MM.1S (cell line): ENCODE results near the gene RCOR1.

Experiments
- DNase-seq: peaks from one replicate; pipeline ENCODE4 v3.0.0-alpha.2; 2015
- H2AFZ ChIP-seq: fragments of 300-600 bp; sonication (generic); 2 replicates; pipeline ENCODE4 v1.6.0; 2016; ENCODE audit warnings: antibody characterized with exemption, low read length
- H3F3A ChIP-seq: fragments of 300-600 bp; sonication (generic); 2 replicates; pipeline ENCODE4 v1.6.1; 2016; ENCODE audit warnings: mild to moderate bottlenecking, antibody characterized with exemption, low read length, moderate library complexity, mixed read lengths; ENCODE audit not compliant: insufficient read depth
- H3K27ac ChIP-seq: fragments of 300-600 bp; sonication (generic); 2 replicates; pipeline ENCODE4 v1.5.1; 2016; ENCODE audit warnings: mild to moderate bottlenecking, low read length
- H3K27me3 ChIP-seq: fragments of 300-600 bp; sonication (generic); replicated peaks from 2 replicates; pipeline ENCODE4 v1.6.0; 2016; ENCODE audit warnings: low read length; ENCODE audit not compliant: insufficient read depth
- H3K36me3 ChIP-seq: fragments of 300-600 bp; sonication (generic); replicated peaks from 2 replicates; pipeline ENCODE4 v1.6.1; 2016; ENCODE audit warnings: mild to moderate bottlenecking, low read length, mixed read lengths; ENCODE audit not compliant: insufficient read depth
- H3K4me1 ChIP-seq: fragments of 300-600 bp; sonication (generic); 2 replicates; pipeline ENCODE4 v1.6.1; 2016; ENCODE audit warnings: low read length, mixed read lengths
- H3K4me2 ChIP-seq: fragments of 300-600 bp; sonication (generic); 2 replicates; pipeline ENCODE4 v1.6.0; 2016; ENCODE audit warnings: low read depth, low read length
- H3K4me3 ChIP-seq: fragments of 300-600 bp; sonication (generic); 2 replicates; pipeline ENCODE4 v1.5.1; 2016; ENCODE audit warnings: low read length, mixed read lengths
- H3K79me2 ChIP-seq: fragments of 300-600 bp; sonication (generic); 2 replicates; pipeline ENCODE4 v1.6.1; 2016; ENCODE audit warnings: mixed run types, low read length, mixed read lengths
- H3K9ac ChIP-seq: fragments of 300-600 bp; sonication (generic); 2 replicates; pipeline ENCODE4 v1.6.1; 2016; ENCODE audit warnings: low read length, mixed read lengths
- H3K9me2 ChIP-seq: fragments of 300-600 bp; sonication (generic); replicated peaks from 2 replicates; pipeline ENCODE4 v1.6.1; 2016; ENCODE audit warnings: mild to moderate bottlenecking, low read length, mixed read lengths; ENCODE audit not compliant: insufficient read depth
- H3K9me3 ChIP-seq: fragments of 300-600 bp; sonication (generic); replicated peaks from 2 replicates; pipeline ENCODE4 v1.6.1; 2016; ENCODE audit warnings: mild to moderate bottlenecking, low read length, mixed read lengths; ENCODE audit not compliant: insufficient read depth
- H4K20me1 ChIP-seq: fragments of 300-600 bp; sonication (generic); 2 replicates; pipeline ENCODE4 v1.6.1; 2016; ENCODE audit warnings: mild to moderate bottlenecking, low read length, moderate library complexity, mixed read lengths; ENCODE audit not compliant: insufficient read depth
- CTCF ChIP-seq: fragments of 300-600 bp; sonication (generic); IDR thresholded peaks from 2 replicates; pipeline ENCODE4 v1.5.1; 2016; ENCODE audit warnings: antibody characterized with exemption, low read length, mixed read lengths
- EZH2 ChIP-seq: fragments of 300-600 bp; sonication (generic); optimal IDR thresholded peaks from 2 replicates; pipeline ENCODE3; 2017; ENCODE audit warnings: low read depth, mild to moderate bottlenecking, antibody characterized with exemption, low read length, mixed read lengths
- EZH2phosphoT487 ChIP-seq: fragments of 300-600 bp; sonication (generic); IDR thresholded peaks from 2 replicates; pipeline ENCODE4 v1.6.1; 2018; ENCODE audit warnings: antibody characterized with exemption, low read length

The RCOR1 gene

DNA sequence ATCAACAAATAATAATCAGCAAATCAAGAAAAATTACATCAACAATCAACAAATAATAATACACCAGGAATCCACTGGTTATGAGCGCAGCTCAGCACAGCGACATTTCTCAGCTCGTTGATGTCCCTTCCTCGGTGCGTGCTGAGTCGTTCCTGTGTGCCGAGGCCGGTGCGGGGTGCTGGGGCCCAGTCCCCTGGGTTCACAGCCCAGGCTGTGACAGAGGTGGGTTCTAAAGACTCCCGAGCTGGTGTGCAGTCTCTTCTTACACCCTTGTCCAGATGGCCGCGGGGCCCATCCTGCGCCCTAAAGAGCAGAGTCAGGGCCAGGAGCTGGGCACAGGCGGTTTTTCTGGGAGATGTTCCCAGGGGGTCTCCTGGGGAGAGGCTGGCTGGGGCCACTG lies 157.9 kb downstream of the RCOR1 start:
- Histone ChIP-seq H3K36me3 (no peaks in the 10 kb centered on the region), H3K9me2 (no peaks in the 10 kb centered on the region), H3K9me3 (no peaks in the 10 kb centered on the region), H3K79me2 (no peaks in the 10 kb centered on the region), H3F3A (no peaks in the 10 kb centered on the region), H3K9ac (no peak overlapping the region), H2AFZ (no peak overlapping the region), H3K4me1 (no peaks in the 10 kb centered on the region), H3K4me3 (no peak overlapping the region), H3K27me3 (no peaks in the 10 kb centered on the region), H3K27ac (no peak overlapping the region), H4K20me1 (no peaks in the 10 kb centered on the region), H3K4me2 (no peak overlapping the region)
- TF ChIP-seq EZH2, result no peak
- TF ChIP-seq CTCF, result no peak
- no peak for TF ChIP-seq EZH2phosphoT487
- DNase-seq, result no peak

DNA sequence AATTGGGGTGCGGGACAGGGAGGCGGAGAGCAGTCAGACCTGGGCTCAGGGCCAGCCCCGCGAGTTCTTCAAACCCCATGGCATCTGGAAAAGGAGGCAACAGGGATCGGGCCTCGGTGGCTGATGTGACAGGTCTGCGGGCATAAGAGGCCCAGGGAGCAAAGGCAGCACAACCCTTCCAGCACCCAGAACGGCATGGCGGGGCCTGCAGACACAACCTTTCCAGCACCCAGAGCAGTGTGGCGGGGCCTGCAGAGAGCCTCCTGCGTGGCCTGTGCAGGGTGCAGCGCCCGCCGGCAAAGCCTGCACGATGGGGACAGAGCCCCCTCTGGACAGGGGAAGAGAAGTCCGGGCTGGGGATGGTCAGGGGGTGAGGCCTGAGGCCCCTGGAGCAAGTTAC lies 158.6 kb downstream of the RCOR1 start:
- Histone ChIP-seq H2AFZ (no peak overlapping the region), H3F3A (no peaks in the 10 kb centered on the region), H3K36me3 (no peaks in the 10 kb centered on the region), H3K4me1 (no peaks in the 10 kb centered on the region), H3K9me2 (no peaks in the 10 kb centered on the region), H3K9me3 (no peaks in the 10 kb centered on the region), H3K79me2 (no peaks in the 10 kb centered on the region), H4K20me1 (no peaks in the 10 kb centered on the region), H3K27ac (no peak overlapping the region), H3K4me2 (no peak overlapping the region), H3K27me3 (no peaks in the 10 kb centered on the region), H3K9ac (no peak overlapping the region), H3K4me3 (no peak overlapping the region)
- no peak for DNase-seq
- TF ChIP-seq CTCF, result no peak
- no peak for TF ChIP-seq EZH2phosphoT487
- no peak for TF ChIP-seq EZH2

DNA sequence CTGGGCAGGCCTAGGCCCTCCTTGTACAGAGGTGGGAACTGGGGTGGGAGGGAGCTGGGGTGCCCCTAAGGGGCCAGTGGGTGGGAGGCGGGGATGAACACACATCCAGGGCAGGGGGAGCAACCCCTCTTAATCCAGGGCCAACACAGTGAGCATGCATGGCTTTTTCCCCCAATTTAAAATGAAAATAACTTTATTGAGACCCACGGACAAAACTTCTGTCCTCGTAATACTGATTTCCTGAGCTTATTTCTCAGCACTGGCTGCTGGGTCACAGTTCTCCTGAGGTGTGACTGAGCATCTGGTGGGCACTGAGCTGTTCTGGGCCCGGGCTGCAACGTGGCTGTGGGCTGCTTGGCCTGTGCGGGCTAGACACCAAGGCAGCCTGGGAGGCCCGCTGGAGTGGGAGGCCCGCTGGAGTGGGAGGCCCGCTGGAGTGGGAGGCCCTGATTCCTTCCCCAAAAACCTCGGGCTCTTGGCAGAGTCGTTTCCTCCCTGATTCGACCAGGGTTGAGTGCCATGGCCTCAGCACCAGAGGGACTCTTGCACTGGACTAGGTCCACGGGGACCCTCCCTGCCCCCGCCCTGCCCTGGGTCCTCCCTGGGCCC lies 159.9 kb downstream of the RCOR1 start:
- no peaks in the 10 kb centered on the region for H3K9me3 ChIP-seq
- H3K9me2 ChIP-seq, result no peaks in the 10 kb centered on the region
- no peak overlapping the region for H3K4me2 ChIP-seq
- no peaks in the 10 kb centered on the region for H3K79me2 ChIP-seq
- DNase-seq, result no peak
- no peaks in the 10 kb centered on the region for H3K36me3 ChIP-seq
- TF ChIP-seq CTCF (no peak), EZH2 (no peak), EZH2phosphoT487 (no peak)
- no peak overlapping the region for H3K4me3 ChIP-seq
- no peak overlapping the region for H3K9ac ChIP-seq
- no peaks in the 10 kb centered on the region for H3F3A ChIP-seq
- no peaks in the 10 kb centered on the region for H4K20me1 ChIP-seq
- no peaks in the 10 kb centered on the region for H3K4me1 ChIP-seq
- no peaks in the 10 kb centered on the region for H3K27me3 ChIP-seq
- no peak overlapping the region for H2AFZ ChIP-seq
- H3K27ac ChIP-seq, result no peak overlapping the region
